Measurements from ENCODE around the gene TWNK. TPM values are rescaled to one million over a fixed set of nuclear protein-coding genes. Genes with fewer than 3 reads are reported as not detected.
A peak's percentile ranks its signal among the peaks of the same experiment; 100 is the strongest.

The TWNK gene
- total RNA-seq, 3 donors from 2014 or later (not counting 1 experiment from before 2014, with no cell fraction given): 2.2 to 3.6 (median 3.3) TPM

DNA sequence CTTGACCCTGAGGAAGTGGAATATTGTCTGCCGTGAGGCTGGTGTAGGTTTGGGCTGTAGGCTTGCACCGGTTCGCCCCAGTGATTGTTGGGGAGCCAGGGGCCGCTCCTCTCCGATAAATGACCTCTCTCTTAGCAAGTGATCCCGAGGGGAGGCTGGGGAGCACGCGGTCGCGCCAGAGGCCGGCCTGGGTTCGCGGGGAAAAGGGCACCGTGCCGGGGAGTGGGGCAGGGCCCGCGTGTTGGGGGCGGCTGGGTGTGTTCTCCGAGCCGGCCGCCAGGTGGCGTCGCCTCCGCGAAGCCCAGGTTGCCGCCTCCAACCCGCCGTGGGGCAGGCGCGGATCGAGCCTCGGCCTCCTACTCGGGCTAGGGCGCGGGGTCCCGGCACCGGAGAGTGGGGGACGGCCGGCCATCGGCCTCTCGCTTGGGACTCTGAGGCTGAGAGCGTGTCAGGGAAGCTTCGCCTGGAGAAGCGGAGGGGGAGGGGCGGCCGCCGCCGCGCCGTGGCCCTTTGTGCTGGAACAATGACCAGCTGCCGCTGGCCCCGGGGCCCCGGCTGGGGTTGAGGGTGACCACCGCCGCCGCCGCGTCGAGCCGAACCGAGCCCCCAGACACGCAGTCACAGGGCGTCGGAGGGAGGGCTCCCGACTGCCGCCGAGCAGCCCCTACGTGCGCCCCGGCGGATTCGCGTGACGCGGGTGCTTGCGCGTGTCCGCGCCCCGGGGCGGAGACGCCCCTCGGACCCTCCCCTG, 11.8 kb downstream of the TWNK start:
- no peaks in the 10 kb centered on the region for H3K9me3 Mint-ChIP-seq
- DNase-seq (peak; percentile 80 to 90), ATAC-seq (peak; percentile 78 to 88 (median 80))
- Histone ChIP-seq H3K9me3 (ENCODE audit: control insufficient read depth, insufficient read depth, low read length) (no peaks in the 10 kb centered on the region), H3K36me3 (ENCODE audit: control insufficient read depth, insufficient read depth, low read length) (no peaks in the 10 kb centered on the region), H3K27me3 (ENCODE audit: control insufficient read depth, insufficient read depth, low read length) (no peaks in the 10 kb centered on the region), H3K27ac (ENCODE audit: low read length) (peak overlapping the region; percentile 77), H3K4me1 (ENCODE audit: control insufficient read depth, insufficient read depth, low read length) (peaks cover 35% of the 10 kb centered on the region), H3K4me3 (ENCODE audit: low read length) (peak overlapping the region; percentile 83)
- peaks cover 0 to 4% of the 10 kb centered on the region in 2 donors for H3K27me3 Mint-ChIP-seq (ENCODE audit: low read depth in 2 of 2)
- peak overlapping the region; percentile 71 to 82 for H3K27ac Mint-ChIP-seq
- H3K4me1 Mint-ChIP-seq: peaks cover 14 to 34% of the 10 kb centered on the region in 2 donors
- under 1% methylated on average over 83 of the region's 83 CpGs for WGBS (ENCODE audit: insufficient coverage)
- no peaks in the 10 kb centered on the region for H3K36me3 Mint-ChIP-seq
- TF ChIP-seq, protein P1, sequence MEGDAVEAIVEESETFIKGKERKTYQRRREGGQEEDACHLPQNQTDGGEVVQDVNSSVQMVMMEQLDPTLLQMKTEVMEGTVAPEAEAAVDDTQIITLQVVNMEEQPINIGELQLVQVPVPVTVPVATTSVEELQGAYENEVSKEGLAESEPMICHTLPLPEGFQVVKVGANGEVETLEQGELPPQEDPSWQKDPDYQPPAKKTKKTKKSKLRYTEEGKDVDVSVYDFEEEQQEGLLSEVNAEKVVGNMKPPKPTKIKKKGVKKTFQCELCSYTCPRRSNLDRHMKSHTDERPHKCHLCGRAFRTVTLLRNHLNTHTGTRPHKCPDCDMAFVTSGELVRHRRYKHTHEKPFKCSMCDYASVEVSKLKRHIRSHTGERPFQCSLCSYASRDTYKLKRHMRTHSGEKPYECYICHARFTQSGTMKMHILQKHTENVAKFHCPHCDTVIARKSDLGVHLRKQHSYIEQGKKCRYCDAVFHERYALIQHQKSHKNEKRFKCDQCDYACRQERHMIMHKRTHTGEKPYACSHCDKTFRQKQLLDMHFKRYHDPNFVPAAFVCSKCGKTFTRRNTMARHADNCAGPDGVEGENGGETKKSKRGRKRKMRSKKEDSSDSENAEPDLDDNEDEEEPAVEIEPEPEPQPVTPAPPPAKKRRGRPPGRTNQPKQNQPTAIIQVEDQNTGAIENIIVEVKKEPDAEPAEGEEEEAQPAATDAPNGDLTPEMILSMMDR (IDR thresholded peaks at IDR 0.05): peak; percentile 94
- intact Hi-C loops (cut with micrococcal nuclease): loop anchor here (1.0 to 5.0 kb wide), 3 partner anchors 12 to 33 kb away; partner anchors contain the start of genes MRPL43, PDZD7, SFXN3 and TWNK
- H3K4me3 Mint-ChIP-seq: peak overlapping the region; percentile 89

GRCh38 chr10:100999742-101000126, 12.4 kb downstream of the TWNK start, which contains the start of gene LZTS2:
Gene LZTS2 (plus strand): TSS chr10:100999808. CDS start chr10:101002539, 2,731 bp downstream.
- Mint-ChIP-seq H3K9me3 (no peaks in the 10 kb centered on the region), H3K4me1 (peaks cover 14 to 34% of the 10 kb centered on the region in 2 donors), H3K27me3 (ENCODE audit: low read depth in 2 of 2) (peaks cover 0 to 4% of the 10 kb centered on the region in 2 donors), H3K27ac (peak within 1 kb of the TSS; percentile 71 to 82), H3K36me3 (no peaks in the 10 kb centered on the region), H3K4me3 (peak within 1 kb of the TSS; percentile 89)
- Histone ChIP-seq H3K27me3 (ENCODE audit: control insufficient read depth, insufficient read depth, low read length) (no peaks in the 10 kb centered on the region), H3K4me1 (ENCODE audit: control insufficient read depth, insufficient read depth, low read length) (peaks cover 35% of the 10 kb centered on the region), H3K27ac (ENCODE audit: low read length) (peak within 1 kb of the TSS; percentile 77), H3K4me3 (ENCODE audit: low read length) (peak within 1 kb of the TSS; percentile 83), H3K9me3 (ENCODE audit: control insufficient read depth, insufficient read depth, low read length) (no peaks in the 10 kb centered on the region), H3K36me3 (ENCODE audit: control insufficient read depth, insufficient read depth, low read length) (no peaks in the 10 kb centered on the region)
- intact Hi-C loops (cut with micrococcal nuclease): loop anchor here (1.0 to 5.0 kb wide), 2 partner anchors 15 to 33 kb away; partner anchors contain the start of genes PDZD7 and SFXN3
- WGBS (ENCODE audit: insufficient coverage): 2% methylated on average over 43 of the region's 44 CpGs
- DNase-seq: no peak
- TF ChIP-seq, protein P1 (IDR thresholded peaks at IDR 0.05): no peak
- ATAC-seq: no peak

DNA sequence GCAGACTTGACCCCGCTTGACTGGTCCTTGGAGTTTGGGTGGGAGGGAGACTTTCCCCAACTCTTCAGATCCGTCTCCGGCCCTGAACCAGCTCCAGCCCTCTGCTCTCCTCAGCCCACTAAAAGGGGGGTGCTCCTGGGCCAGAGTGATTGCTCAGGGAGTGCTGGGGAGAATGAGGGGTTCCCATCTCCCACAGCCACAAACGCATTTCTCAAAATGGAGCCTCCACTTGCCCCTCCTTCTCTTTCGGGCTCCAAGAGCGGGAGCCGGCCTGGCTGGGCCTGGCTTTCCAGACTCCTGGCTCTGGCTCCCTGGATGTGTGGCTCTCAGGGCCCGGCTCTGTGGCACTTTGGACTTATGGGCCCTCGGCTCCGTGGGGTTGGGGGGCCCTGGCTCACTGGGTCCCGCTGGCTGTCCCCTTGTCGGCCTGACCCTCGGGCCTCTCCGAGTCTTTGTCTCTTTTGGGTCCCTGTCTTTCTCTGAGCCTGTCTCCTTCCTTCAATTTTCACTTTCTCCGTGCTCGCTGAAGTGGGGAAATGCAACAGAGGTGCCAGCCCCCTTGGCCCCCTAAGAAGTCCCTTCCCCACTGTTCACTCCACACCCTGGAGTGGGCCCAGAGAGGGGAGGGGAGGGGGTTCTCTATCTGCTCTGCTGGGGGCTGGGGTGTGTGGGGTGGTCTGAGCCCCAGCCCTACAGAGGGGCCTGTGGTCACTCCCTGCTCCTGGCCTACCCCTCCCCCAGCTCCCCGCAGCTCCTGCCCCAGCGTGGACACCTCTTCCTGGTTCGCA, 13.0 kb downstream of the TWNK start:
- WGBS (ENCODE audit: insufficient coverage): 52% methylated on average over 16 of the region's 19 CpGs
- Histone ChIP-seq H3K4me1 (ENCODE audit: control insufficient read depth, insufficient read depth, low read length) (peaks cover 35% of the 10 kb centered on the region), H3K4me3 (ENCODE audit: low read length) (peak overlapping the region; percentile 26), H3K27ac (ENCODE audit: low read length) (no peak overlapping the region), H3K9me3 (ENCODE audit: control insufficient read depth, insufficient read depth, low read length) (no peaks in the 10 kb centered on the region), H3K36me3 (ENCODE audit: control insufficient read depth, insufficient read depth, low read length) (no peaks in the 10 kb centered on the region), H3K27me3 (ENCODE audit: control insufficient read depth, insufficient read depth, low read length) (no peaks in the 10 kb centered on the region)
- no peaks in the 10 kb centered on the region for H3K9me3 Mint-ChIP-seq
- DNase-seq: peak in 1 of 2 donors; percentile 23
- H3K27me3 Mint-ChIP-seq (ENCODE audit: low read depth in 2 of 2): peaks cover 0 to 4% of the 10 kb centered on the region in 2 donors
- TF ChIP-seq, protein P1 (IDR thresholded peaks at IDR 0.05): no peak
- H3K36me3 Mint-ChIP-seq: no peaks in the 10 kb centered on the region
- peaks cover 14 to 34% of the 10 kb centered on the region in 2 donors for H3K4me1 Mint-ChIP-seq
- peak overlapping the region in 1 of 2 donors; percentile 71 for H3K27ac Mint-ChIP-seq
- no peak for ATAC-seq
- H3K4me3 Mint-ChIP-seq: peak overlapping the region; percentile 79
- intact Hi-C loops (cut with micrococcal nuclease): no loop called here
